T follicular helper cell (primary cell): ENCODE measurements around the gene GDF7.

Experiments used
- DNase-seq: peaks from one replicate; pipeline ENCODE4 v3.0.0-alpha.2; 2020; ENCODE audit warnings: low read depth

The GDF7 gene

DNA sequence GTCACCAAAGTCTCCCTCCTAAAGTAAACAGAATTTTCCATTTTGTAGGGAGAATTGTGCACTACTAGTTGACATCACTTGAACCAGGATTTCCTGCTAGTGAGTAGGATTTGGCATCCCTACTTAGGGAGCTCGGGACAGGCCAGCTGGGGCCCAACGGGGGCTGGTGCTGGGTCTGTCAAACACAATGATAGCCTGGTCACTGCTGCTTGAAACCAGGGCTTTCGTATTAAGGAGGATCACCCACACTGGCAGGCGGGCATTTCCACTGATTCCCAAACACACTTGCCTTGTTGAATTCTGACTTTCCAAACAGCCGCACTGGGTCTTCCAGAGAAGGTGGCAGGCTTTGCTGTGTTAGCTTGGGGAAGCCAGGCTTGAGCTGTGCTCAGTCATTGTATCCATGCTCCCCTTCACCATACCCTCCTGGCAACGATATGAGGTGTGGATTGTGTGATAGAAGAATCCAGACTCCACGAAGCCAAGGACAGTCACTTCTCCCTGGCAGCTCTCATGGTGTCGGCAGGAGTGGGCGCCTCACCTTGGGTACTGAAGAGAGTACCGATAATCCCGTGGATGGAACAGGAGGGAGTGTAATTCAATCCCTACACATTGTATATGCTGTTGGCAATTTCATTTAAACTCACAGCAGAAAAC is 7.5 kb downstream of the GDF7 start:
- DNase-seq: no peak

- DNase-seq: no peak
Measured at GRCh38 chr2:20674974-20675679, 8.2 kb downstream of the GDF7 start.

GRCh38 chr2:20675701-20676352 is 8.9 kb downstream of the GDF7 start:
- DNase-seq: no peak

DNA sequence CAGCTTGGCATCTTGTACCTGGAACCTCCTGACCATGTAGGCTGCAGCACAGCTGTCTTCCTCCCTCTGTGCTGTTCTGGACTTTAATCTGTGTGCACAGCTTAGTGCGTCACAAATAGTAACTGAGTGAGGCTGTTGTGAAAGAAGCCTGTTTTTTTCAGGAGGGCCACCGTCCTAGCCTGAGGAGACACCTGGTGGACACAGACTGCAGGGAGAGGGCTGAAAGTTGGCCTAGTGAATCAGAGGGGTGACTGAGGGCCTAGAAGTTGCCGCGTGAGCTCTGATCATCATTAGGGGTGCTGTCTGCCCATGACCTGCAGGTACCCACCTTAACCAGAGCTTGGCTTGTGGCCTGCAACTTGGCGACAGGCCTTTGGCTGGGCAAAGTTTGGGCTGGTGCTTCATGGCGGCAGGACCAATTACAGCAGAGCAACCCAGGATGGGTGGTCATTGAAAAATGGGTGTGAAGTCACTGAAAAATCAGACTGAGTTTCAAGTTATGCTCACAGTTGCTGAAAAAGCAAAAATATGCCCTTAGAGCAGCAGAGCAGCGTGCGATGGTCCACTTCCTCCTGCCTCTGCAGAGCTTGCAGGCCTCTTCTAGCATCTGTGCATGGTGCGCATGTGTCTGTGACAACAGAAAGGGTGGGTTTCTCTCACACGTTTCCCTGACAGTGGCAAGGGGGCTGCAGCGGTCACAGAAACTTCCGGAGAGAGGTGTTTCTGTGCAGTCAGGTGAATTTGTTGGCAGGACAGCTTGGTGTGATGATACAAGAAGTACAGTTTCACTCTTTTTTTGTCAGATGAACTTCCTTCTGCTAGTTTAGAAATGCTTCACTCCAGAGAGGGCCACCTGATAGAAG is 9.6 kb downstream of the GDF7 start:
- DNase-seq: no peak

- no peak for DNase-seq
Measured at GRCh38 chr2:20677301-20678085, 10.5 kb downstream of the GDF7 start.

GRCh38 chr2:20678086-20678395 is 11.1 kb downstream of the GDF7 start:
- no peak for DNase-seq

- DNase-seq: no peak
Measured at GRCh38 chr2:20678780-20679179, 11.8 kb downstream of the GDF7 start.

DNA sequence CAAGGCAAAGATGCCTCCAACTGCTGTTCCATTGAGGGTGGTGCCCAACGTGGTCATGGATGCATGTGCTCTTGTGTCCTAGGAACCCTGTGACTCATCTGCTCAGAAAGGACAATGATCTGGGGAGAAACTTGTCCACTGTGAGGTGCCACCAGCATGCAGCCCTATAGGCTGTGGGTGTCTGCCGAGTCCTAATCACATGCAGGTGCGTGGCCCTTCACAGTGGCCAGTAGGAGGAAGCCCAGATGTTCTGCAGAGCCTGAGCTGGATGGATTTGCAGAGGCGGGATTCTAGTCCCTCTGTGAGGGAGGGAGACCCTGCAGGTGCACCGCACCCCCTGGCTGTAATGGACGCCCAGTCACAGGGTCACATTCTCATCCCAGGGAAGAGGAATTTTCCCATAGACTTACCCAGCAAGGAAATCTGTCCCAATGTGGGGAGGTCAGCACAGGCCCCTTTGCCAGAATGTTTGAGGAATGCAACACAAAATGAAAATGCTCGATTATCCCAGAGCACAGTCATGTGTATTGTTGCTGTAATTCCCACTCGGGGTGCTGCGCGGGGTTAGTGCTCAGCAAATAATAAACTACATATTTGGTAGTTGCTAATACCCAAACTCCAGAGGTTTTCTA is 13.9 kb downstream of the GDF7 start:
- DNase-seq: no peak

DNA sequence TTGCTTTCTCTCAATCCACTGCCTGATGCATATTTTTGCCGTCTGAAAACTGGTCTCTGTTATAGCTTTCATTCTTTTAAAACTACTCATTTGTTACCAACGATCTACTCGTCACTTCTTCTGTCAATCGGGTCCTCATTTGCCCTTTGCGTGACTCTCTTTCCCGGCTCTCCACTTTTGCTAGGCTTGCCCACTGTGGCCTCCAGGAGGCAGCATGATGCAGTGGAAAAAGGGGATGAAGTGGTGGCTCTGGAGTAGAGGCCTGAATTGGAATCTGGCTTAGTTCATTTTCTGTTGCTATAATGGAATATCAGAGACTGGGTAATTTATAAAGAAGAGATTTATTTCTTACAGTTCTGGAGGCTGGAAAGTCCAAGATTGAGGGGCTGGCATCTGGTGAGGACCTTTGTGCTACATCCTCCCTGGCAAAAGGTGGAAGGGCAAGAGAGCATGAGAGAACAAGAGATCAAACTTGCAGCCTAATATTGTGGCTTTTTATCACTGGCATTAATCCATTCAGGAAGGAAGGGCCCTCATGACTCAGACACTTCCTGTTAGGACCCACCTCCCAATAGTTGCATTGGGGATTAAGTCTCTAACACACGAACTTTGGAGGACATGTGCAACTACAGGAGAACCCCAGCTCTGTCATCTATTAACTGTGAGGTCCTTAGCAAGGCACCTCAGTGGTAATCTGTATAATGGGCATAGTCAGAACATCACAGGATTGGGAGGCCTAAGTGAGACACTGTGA is 15.4 kb downstream of the GDF7 start:
- DNase-seq: no peak

DNA sequence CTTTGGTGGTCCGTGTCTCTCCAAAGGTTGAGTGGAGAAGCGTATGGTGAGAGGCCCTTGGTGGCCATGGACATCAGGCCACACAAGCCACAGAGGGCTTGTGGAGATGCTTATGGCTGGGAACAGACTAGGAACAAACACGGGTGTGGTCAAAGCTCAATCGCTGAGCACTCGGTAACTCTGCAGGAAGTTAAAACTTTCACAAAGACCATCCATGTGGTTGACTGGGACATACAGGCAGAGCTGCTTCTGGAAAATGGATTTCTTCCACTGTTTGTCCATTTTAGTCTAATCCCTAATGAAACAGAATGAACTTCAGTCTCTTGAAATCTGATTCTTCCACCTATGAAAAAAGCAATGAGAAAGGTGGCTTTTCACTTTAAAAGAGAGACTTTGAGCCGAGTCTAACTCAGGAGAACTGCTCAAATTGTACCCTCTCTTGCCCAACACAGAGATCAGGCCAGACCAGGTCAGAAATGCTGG is 17.7 kb downstream of the GDF7 start:
- no peak for DNase-seq

DNA sequence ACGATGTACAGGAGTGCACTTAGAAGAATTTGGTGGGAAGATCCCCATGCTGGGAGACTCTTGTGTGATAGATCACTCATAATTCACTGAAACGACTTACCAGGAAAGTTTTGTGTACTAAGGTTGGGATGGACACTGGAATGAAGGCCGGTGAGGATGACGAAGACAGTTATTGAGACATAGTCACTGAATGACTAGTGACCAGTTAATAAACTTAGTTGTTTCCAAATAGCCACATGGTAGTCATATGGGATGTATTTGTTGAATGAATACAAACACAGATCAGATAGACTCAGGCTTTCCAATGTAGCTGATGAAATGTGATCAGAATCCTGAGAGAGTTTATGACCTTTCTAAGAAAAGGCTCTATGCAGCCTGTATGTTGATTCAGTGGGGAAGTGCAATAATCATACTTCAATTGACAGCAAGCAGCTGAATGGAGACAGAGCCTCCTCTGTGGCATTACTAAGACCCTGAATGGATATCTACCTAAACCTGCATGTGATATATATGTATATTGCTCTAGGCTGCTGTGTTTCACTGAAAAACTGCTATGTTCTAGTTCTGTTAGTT is 20.4 kb downstream of the GDF7 start:
- no peak for DNase-seq

DNA sequence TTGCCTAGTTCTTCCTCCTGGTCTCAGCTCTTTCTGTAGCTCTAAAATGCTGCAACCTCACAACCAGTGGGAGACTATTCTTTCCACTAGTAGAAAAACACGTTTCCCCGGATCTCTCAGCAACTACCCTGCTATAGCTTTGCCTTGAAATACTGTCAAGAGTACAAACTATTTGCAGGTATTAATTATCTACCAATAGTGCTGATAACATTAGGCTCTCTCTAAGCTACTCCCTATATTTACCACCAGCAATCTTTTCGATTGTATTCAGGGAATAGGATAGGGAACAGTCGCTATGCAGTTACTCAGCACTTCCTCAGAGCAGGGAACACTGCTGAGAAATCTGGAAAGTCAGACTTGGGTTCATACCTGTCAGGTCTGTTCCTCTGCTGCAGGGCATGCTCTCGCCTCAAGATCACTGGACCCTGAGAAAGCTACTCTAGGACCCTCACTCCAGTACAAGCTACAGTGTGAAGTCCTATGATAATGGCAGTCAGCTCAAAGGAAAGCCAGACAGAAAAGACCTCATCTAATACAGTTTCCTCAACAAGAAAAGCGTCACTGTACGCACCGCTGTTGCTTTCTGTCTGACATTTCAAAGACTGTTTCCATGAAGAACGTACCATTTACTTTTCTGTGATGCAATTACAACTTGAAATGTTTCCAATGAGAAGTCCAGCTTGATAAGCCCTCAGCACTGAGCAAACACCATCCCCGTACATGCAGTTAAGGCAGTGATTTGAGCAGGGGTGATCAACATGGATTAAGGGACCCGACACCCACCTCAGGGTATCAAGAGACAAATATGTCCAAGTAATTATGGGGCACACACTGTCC is 22.7 kb downstream of the GDF7 start:
- DNase-seq: no peak

DNA sequence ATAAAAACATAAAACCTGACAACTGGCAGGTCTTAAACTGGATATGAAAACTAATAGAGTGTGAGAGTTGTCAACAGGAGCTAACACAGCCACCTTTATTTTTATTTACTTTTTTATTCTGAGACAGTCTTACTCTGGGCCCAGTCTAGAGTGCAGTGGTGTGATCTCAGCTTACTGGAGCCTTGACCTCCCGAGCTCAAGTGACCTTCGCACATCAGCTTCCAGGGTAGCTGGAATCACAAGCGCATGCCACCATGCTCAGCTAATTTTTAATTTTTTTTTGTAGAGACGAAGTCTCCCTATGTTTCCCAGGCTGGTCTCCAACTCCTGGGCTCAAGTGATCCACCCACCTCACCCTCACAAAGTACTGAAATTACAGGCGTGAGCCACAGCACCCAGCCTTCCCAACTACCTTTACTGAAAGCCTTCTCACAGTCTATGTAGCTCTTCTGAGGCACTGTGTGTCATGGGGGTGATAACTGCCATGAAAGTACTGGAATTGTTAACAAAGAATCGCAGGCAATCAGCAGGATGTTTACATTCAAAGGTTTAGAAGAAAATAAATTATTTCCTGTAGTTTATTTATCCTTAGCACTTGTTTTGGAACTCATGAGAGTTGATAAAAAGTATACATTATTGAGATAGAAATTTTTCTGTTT is 24.3 kb downstream of the GDF7 start:
- no peak for DNase-seq

- no peak for DNase-seq
Measured at GRCh38 chr2:20692081-20692480, 25.1 kb downstream of the GDF7 start.

GRCh38 chr2:20693317-20693716 is 26.4 kb downstream of the GDF7 start:
- no peak for DNase-seq

- no peak for DNase-seq
Measured at GRCh38 chr2:20696366-20696765, 29.4 kb downstream of the GDF7 start.

DNA sequence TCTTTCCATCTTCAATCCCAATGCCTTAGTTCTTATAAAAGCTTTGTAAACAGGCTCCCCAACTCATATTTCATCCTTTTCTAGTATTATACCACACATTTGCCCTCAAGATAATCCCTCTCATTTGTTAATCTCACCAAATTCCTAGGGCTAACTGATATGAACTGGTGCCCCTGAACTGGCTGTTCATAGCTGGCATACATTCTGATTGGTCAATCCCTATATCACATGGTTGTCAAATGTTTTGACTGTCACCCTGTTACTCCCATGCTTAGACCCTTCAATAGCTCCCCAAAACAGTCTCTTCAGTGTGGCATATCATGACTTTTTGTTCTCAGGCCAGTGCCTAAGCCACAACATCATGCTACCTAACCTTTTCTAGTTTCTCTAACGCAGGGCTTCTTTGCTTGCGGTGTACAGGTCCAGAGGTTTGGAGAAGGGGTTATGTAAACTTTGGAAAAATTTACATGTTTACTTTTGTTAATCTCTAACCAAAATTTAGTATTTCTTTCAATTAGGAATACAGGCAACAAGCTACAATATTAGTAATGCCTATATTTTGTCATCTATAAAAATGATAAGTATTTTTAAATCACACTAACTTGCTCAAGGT is 30.5 kb downstream of the GDF7 start:
- no peak for DNase-seq
